GM18951 (cell line): ENCODE results near the gene MCF2L.

Experiments
- POLR2A ChIP-seq: IDR thresholded peaks from 4 replicates; pipeline ENCODE4 v1.6.1; 2011; ENCODE audit warnings: mild to moderate bottlenecking; ENCODE audit not compliant: insufficient read length, insufficient read depth; ENCODE audit errors: extremely low read depth
- in situ Hi-C: fragments of 300-500 bp; cut with MboI; formaldehyde crosslinking; loops from one replicate; pipeline ENCODE4 v1.12.0; 2022; ENCODE audit warnings: low sequenced_read_pairs, mixed read lengths, inconsistent platforms; ENCODE audit not compliant: unreplicated experiment

The MCF2L gene

DNA sequence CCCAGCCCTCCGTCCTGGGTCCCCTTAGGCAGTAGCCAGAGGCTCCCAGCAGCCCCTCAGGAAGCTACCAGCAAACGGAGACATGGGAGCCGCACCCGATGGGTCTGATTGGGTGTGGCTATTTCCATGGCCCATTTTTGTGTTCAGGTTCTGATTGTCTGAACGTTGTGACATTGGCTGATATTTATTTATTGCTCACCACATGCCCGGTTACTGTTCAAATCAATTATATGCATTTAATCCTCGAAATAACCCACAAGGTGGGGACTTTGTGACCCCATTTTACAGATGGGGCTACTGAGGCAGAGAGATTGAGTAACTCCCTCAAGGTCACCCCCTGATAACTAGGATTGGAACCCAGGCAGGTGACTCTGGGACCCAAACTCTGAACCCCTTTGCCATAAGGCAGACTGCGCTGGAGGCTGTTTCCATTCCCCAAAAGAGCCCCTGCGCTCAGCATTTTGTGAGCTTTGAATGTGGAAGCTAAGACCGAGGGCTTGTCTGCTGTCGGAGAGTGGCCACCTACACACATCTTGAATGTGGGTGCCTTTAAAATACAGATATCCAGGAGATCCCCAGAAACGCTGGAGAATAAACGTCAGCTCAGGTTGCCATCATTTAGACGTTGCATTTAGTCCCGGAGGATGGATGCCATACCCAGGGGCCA lies 13.6 kb upstream of the MCF2L start:
- TF ChIP-seq POLR2A: no peak
- in situ Hi-C loops: no loop called here

DNA sequence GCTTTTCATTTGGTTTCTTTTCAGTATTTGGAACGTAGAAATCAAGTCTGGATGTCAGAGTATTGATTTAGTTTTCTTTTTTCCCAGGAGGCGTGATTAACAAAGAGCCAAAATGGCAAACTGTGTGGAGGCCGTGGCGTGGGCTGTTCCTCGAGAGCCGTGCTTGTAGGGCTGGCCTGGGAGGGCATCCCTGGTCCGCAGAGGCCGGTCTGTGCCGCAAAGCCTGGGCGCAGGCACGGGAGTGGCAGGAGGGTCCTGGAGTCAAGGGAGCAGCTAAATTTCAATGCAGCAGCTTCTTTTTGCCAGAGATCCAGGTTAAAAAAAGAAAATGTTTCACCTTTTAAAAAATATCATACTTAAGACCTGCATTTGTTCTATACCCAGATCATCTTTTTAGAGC lies 13.1 kb upstream of the MCF2L start:
- no peak for TF ChIP-seq POLR2A
- in situ Hi-C loops: no loop called here

DNA sequence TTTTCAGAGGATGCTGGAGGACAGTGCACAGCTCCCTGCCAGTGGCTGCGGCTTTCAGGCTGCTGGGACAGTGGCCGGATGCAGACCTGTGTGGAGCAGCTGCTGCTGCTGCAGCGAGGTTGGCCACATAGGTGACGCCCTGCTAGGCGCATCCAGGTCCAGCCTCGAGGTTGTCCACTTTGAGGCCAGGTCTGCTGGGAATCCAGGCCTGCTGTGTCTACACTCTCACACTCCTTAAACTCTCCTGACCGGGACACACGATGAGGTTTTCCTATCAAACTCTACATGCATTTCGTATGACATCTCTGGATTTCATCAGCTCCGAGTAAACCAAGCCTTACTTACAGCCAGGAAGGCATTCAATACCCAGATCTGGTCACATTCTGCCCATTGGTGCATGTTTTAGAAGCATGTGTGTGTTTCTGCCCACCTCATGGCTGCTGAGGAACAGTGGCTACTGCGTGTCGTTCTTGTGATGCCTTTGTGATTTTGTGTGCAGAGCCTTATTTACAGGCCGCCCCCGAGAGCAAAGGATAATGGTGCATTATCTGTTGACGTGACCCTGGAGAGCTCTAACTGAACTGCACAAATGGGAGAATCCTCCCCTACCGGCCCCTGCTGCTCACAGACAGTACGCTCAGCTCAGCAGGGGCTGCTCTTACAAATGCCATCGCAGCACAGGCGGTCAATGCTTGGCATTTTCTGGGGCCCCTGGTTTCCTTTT lies 12.3 kb upstream of the MCF2L start:
- TF ChIP-seq POLR2A: no peak
- in situ Hi-C loops: no loop called here

DNA sequence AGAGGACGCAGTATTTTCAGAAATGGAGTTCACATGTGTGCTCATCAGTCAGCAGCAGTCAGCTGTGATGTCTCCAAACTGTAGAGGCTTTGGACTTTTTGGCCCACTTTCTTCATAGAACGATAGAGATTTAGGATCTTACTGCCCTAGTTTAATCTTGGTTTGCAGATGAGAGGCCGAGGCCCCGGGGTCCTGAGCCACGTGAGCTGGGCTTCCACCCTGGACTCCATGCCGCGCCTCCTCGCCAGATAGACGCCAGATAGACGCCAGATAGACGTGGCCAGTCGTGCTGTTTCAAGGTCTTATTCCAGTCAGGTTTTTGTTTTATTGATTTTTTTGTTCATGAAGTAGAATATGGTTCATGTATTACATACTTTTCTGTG lies 11.7 kb upstream of the MCF2L start:
- in situ Hi-C loops: no loop called here
- no peak for TF ChIP-seq POLR2A

DNA sequence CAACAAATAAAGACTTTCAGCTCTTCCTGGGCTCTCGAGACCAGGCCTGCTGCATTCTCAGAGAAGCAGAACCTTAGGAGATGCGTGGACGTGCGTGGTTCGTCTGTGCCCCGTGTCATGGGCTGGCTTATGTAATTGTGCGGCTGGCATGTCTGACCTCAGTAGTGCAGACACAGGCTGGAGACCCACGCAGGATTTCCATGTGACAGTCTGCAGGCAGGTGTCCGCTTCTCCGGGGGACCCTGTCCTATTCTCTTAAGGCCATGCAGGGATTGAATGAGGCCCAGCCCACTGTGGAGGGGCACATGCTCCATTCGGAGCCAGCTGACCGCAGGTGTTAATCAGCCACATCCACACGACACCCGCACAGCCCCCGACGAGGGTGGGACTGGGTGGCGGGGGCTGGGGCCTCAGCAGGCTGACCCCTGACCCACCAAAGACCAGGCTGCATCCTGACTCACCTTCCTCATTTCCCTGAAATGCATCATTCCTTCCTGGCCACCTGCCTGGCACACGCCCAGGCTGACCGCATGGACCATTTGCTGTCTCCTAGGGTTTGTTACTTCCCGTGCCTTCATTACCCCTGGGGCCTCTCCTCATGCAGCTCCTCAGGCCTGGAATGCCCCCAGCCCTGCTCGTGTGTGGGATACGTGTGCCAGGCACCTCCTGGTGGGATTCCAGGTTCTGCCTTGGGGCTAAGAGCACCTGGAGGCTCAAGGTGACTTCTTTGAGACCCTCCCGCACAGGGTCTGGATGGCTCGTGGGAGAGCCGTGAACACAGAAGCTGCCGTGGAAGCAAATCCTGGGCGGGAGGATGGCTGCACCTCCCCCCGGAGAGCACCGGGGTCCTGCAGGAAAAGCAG lies 10.7 kb upstream of the MCF2L start:
- in situ Hi-C loops: no loop called here
- TF ChIP-seq POLR2A: no peak

DNA sequence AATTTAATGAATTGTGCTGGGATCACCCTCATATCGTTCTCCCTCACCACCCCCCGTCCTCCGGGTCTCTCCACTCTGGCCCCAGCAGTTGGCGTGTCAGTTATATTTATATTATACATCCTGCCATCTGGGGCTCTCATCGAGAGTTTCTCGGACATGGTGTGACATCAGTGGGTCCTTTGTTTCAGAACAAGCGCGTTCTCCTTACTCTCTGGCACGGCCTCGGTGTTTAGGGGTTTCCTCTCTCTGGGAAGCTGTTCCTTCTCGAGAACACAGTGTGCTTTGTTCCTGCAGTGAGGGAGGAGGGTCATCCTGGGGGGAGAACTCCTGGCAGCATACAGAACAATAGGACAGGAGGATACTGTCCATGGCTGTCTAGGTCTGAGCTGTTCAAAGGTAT lies 9.8 kb upstream of the MCF2L start:
- in situ Hi-C loops: no loop called here
- TF ChIP-seq POLR2A: no peak

DNA sequence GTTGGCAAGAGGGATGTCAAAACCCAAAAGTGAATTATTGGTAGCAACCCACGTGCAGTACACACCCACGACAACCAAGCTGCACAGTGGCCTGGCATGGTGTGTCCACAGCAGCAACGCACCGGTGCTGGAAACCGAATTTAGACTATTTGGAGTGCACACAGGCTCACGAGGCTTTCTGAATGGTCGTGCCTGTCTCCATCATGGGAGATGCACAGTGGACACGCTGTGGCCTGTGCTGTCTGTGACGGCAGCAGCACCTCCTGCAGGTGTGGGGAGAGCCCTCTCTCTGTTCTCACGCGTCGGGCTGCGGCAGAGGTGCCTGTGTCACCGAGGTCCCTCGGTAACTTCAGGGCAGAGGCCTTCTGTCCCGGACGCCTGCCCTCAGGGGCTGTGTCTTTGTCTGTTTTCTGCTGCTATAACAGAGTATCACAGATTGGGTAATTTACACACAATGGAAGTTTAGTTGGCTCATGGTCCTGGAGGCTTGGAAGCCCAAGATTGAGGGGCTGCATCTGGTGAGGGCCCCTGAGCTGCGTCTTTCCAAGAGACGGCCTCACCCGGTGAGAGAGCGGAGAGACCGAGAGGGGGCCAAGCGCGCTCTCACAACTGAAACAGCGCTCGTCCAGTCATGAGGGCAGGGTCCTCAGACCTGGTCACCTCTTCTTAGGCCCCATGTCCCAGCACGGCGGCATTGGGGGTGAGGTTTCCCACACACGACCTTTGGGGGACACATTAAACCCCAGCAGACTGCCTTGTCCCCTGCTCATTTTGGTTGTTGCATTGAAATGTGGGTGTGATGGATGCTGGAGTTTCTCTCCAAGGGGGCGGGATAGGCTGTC lies 9.1 kb upstream of the MCF2L start:
- no peak for TF ChIP-seq POLR2A
- in situ Hi-C loops: no loop called here

DNA sequence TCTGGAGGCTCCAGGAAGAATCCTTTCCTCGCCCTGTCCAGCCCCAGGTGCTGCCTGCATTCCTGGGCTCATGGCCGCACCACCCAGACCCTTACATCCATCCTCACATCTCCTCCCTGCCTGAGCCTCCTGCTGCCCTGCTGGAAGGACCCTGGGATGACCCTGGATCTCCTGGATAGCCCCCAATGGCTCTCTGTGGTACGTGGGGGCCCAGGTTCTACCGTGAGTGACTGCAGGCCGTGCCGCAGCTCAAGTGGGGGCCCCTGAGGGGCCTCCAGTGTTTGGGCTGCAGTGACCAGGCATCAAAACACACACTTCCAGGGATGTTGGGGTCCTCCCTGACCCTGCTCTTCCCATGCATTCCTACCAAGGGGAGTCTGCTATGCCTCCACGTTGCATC lies 8.3 kb upstream of the MCF2L start:
- no peak for TF ChIP-seq POLR2A

DNA sequence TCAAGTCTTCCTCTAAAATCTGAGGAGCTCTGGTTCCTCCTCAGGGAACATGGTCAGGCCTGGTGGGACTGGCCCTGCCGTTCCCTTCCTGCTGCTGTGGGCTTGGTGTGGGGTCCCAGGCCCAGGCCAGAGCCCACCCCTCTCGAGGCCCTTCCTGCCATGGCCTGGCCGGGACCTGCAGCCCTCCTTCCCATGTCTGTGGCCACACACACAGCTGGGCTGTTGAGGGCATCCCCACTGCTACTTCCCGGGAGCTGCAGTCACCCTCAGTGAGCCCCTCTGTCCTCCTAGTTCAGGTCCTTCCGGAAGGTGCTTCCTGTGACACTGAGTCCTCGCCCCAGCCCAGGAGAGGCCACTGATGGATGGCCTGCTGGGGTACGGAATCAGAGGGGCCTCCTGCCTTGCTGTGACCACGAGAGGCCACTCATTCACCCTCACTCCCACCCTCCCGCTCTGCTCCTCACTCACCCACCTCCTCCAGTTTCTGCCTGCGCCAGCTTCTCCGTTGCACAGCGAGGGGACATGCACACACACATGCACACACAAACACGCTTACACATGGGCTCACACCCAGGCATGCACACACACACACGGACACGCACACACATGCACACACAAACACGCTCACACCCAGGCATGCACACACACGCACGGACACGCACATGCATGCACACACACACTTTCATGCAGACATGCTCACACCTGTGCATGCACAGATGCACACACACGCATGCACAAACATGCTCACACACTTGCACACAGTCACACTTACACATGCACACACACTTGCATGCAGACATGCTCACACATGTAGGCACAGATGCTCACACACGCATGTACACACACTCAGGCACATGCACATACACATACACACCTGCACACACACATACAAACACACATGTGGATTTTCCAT lies 7.3 kb upstream of the MCF2L start:
- in situ Hi-C loops: no loop called here
- TF ChIP-seq POLR2A: no peak

More for the DNA sequence above, 8.3 kb upstream of the MCF2L start:
- in situ Hi-C loops: no loop called here

DNA sequence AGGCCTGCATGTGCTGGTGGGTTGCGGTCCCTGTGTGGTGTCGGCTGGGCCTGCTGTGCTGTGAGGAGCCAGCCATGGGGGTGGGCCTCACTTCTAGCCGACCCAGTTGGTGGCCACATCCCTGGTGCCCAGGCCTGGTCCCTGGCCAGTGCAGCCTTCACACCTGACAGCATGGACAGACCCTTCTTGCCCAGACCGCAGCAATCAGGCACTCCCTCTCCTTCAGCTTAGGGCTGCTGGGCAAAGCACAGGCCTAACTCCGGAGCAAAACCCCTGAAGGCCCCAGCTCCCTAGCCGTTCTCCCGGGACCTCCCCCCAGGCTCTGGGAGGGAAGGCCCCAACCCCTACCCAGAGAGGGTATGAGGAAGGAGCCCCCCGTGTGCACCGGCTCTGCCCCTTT lies 6.6 kb upstream of the MCF2L start:
- no peak for TF ChIP-seq POLR2A
- in situ Hi-C loops: no loop called here

DNA sequence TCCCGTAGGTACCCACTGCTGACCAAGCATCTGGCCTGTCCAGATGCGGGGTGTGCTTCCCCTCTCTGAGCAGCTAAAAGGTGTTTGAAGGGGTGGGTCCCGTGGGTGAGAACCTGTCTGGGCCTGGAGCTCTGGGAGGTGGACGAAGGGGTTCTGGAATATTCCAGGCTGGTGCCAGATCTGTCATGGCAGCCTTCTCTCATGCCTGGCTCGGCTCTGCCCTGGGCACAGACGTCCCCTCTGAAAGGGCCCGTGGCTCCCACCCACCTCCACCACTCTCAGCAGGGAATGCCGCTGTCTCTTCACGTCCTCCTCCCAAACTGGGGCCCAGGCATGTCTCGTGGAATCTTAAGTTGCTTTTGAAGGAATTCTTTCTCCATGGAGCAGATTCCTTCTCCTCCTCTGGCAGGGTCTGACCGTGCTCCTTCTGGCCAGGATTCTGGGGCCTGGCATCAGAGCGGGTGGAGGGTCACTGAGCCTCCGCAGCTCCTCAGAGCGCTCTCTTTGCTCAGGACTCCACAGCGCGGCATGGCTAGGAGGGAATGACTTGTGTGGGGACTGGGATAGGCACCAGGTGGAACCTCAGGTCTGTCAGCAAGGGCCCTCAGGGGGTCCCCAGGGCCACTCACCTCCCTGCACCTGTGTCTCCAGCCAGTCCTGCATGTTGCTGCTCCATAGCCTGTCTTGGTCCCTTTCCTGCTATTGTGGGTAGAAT lies 5.9 kb upstream of the MCF2L start:
- in situ Hi-C loops: no loop called here
- TF ChIP-seq POLR2A: no peak
